Hepatocyte (in vitro differentiated cells): Measurements from ENCODE around the gene RPS6KA2.

Experiments used
- CTCF ChIP-seq: fragments of 200-600 bp; sonication (generic); IDR thresholded peaks from 2 replicates; pipeline ENCODE4 v1.5.1; 2016; ENCODE audit warnings: antibody characterized with exemption, mild to moderate bottlenecking; ENCODE audit not compliant: poor library complexity
- EZH2 ChIP-seq: fragments of 200-600 bp; sonication (generic); IDR thresholded peaks from 2 replicates; pipeline ENCODE4 v1.6.1; 2016; ENCODE audit warnings: antibody characterized with exemption, mild to moderate bottlenecking, borderline replicate concordance

DNA sequence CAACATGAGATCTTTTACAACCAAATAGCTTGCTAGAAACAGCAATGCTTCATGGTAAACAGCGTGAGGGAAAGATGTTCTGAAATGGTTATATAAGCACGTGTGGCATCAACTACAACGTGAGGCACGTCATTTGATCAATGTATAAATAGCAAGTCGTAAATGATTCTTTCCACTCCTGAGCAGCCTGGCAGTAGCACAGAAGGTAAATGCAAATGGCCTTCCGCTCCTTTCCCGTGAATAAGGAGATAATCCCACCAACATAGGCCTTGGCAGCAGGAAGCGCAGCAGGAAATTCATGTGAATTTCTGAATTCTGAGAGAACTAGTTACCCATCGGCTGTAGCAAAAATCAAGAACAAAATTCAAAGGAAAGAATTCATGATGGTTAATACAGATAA lies 17.0 kb downstream of the RPS6KA2 start:
- TF ChIP-seq CTCF = no peak
- no peak for TF ChIP-seq EZH2
